H1 (cell line): ENCODE data around the gene PBX2. TPM values are rescaled to one million over a fixed set of nuclear protein-coding genes. Genes with fewer than 3 reads are reported as not detected.

ENCODE experiments used
- CTCF ChIA-PET: fragments of 300-600 bp; sonication (Branson Sonifier 250); formaldehyde crosslinking; loops from one replicate; lab custom pipeline; 2021; ENCODE audit not compliant: partially characterized antibody; lab: Charles Lee
- POLR2A ChIA-PET: fragments of 300-600 bp; sonication (Branson Sonifier 250); formaldehyde crosslinking; loops from one replicate; lab custom pipeline; 2021; ENCODE audit warnings: inconsistent platforms; ENCODE audit not compliant: partially characterized antibody; lab: Charles Lee
- DNase-seq, 2 experiments: peaks; one replicate each; pipeline versions ENCODE4 v3.0.0 to v3.0.0-alpha.2; 2010 to 2022; ENCODE audit warnings: low spot score in 2 of 2, low read depth in 1 of 2, mixed read lengths in 1 of 2
- FAIRE-seq: peaks from 2 replicates; lab custom pipeline; 2011; peaks lifted over from hg19 to GRCh38; lab: Jason Lieb, UNC
- H2AFZ ChIP-seq: 2 replicates; pipeline ENCODE4 v1.8.1; 2012; ENCODE audit warnings: low read length, inconsistent platforms
- H2AK5ac ChIP-seq: 2 replicates; pipeline ENCODE4 v1.6.1; 2013; ENCODE audit warnings: low read depth, low read length
- H2BK120ac ChIP-seq: replicated peaks from 2 replicates; pipeline ENCODE3; 2013; ENCODE audit warnings: low read depth, low read length, inconsistent platforms
- H2BK12ac ChIP-seq: 2 replicates; pipeline ENCODE4 v1.6.1; 2013; ENCODE audit warnings: low read depth, low read length
- H2BK15ac ChIP-seq: 2 replicates; pipeline ENCODE4 v1.6.1; 2013; ENCODE audit warnings: low read length
- H2BK20ac ChIP-seq: 2 replicates; pipeline ENCODE4 v1.6.1; 2013; ENCODE audit warnings: low read length
- H2BK5ac ChIP-seq: 2 replicates; pipeline ENCODE4 v1.6.1; 2013; ENCODE audit warnings: low read depth, low read length
- H3K14ac ChIP-seq: 2 replicates; pipeline ENCODE4 v1.6.1; 2013; ENCODE audit warnings: inconsistent platforms; ENCODE audit not compliant: insufficient read length
- H3K18ac ChIP-seq: 2 replicates; pipeline ENCODE4 v1.6.1; 2013; ENCODE audit warnings: low read length; ENCODE audit errors: extremely low read depth
- H3K23ac ChIP-seq: 2 replicates; pipeline ENCODE4 v1.6.1; 2013; ENCODE audit warnings: inconsistent platforms; ENCODE audit not compliant: insufficient read length
- H3K23me2 ChIP-seq: 2 replicates; pipeline ENCODE4 v1.6.1; 2013; ENCODE audit warnings: low read depth, low read length
- H3K27ac ChIP-seq: 2 replicates; pipeline ENCODE4 v1.6.1; 2011; ENCODE audit warnings: low read depth, low read length, inconsistent platforms
- H3K27me3 ChIP-seq, 4 experiments: replicated peaks in 1 of 4; 1 replicate in 1 of 4; 2 replicates in 3 of 4; pipeline versions ENCODE4 v1.6.1 to v1.8.1; 2011 to 2013; ENCODE audit warnings: low read length in 3 of 4, mild to moderate bottlenecking in 3 of 4, inconsistent platforms in 2 of 4, mixed read lengths in 2 of 4, moderate library complexity in 1 of 4; ENCODE audit not compliant: control insufficient read depth in 3 of 4, insufficient read depth in 3 of 4; ENCODE audit errors: extremely low read depth in 1 of 4
- H3K36me3 ChIP-seq, 4 experiments: 2 replicates each; pipeline versions ENCODE4 v1.6.1 to v1.8.1; 2011 to 2013; ENCODE audit warnings: mild to moderate bottlenecking in 4 of 4, low read length in 3 of 4, moderate library complexity in 2 of 4, control low read depth in 1 of 4, inconsistent platforms in 1 of 4; ENCODE audit not compliant: insufficient read depth in 4 of 4, control insufficient read depth in 2 of 4
- H3K4ac ChIP-seq: replicated peaks from 2 replicates; pipeline ENCODE3; 2013; ENCODE audit warnings: low read length, low read depth, mixed read lengths, inconsistent platforms; ENCODE audit not compliant: insufficient read length
- H3K4me1 ChIP-seq, 4 experiments: replicated peaks in 1 of 4; 1 replicate in 1 of 4; 2 replicates in 3 of 4; pipeline versions ENCODE4 v1.6.1 to v1.8.1; 2011 to 2013; ENCODE audit warnings: low read length in 3 of 4, inconsistent platforms in 2 of 4, mixed read lengths in 1 of 4; ENCODE audit not compliant: insufficient read depth in 4 of 4, control insufficient read depth in 3 of 4
- H3K4me2 ChIP-seq, 2 experiments: 2 replicates each; pipeline versions ENCODE4 v1.6.1 to v1.8.1; 2011 to 2013; ENCODE audit warnings: low read depth in 2 of 2, low read length in 2 of 2, control low read depth in 1 of 2, inconsistent platforms in 1 of 2, mild to moderate bottlenecking in 1 of 2; ENCODE audit not compliant: insufficient read depth in 1 of 2
- H3K4me3 ChIP-seq, 4 experiments: fragments of 200-600, 300-600 bp in 1 of 4; sonication (generic), shearing (Covaris generic), sonication (Bioruptor Twin) in 1 of 4; 2 replicates each; pipeline versions ENCODE4 v1.5.1 to v1.8.1; 2011 to 2016; ENCODE audit warnings: low read length in 4 of 4, low read depth in 3 of 4, control low read depth in 2 of 4, inconsistent platforms in 2 of 4, mild to moderate bottlenecking in 2 of 4, mixed read lengths in 1 of 4, moderate library complexity in 1 of 4; ENCODE audit not compliant: insufficient read depth in 2 of 4; ENCODE audit errors: extremely low read depth in 1 of 4
- H3K56ac ChIP-seq: replicated peaks from 2 replicates; pipeline ENCODE3; 2013; ENCODE audit warnings: low read depth, mild to moderate bottlenecking, mixed read lengths, low read length, inconsistent platforms; ENCODE audit not compliant: insufficient read length
- H3K79me1 ChIP-seq: 2 replicates; pipeline ENCODE4 v1.6.1; 2013; ENCODE audit warnings: low read depth, low read length, control low read depth
- H3K79me2 ChIP-seq, 2 experiments: 2 replicates each; pipeline versions ENCODE4 v1.6.1 to v1.8.1; 2012 to 2013; ENCODE audit warnings: low read length in 2 of 2, mild to moderate bottlenecking in 2 of 2, inconsistent platforms in 1 of 2; ENCODE audit not compliant: insufficient read depth in 2 of 2, control insufficient read depth in 1 of 2
- H3K9ac ChIP-seq, 4 experiments: replicated peaks in 1 of 4; 1 replicate in 1 of 4; 2 replicates in 3 of 4; pipeline versions ENCODE4 v1.6.1 to v1.8.1; 2011 to 2013; ENCODE audit warnings: low read depth in 3 of 4, low read length in 3 of 4, control low read depth in 2 of 4, mild to moderate bottlenecking in 2 of 4, moderate library complexity in 2 of 4, inconsistent platforms in 1 of 4; ENCODE audit errors: extremely low read depth in 1 of 4
- H3K9me3 ChIP-seq, 2 experiments: 2 replicates each; pipeline versions ENCODE4 v1.6.1 to v1.8.1; 2012 to 2013; ENCODE audit warnings: mild to moderate bottlenecking in 2 of 2, moderate library complexity in 2 of 2, control low read depth in 1 of 2, inconsistent platforms in 1 of 2, low read depth in 1 of 2, low read length in 1 of 2, mixed read lengths in 1 of 2; ENCODE audit not compliant: insufficient read depth in 2 of 2
- H4K20me1 ChIP-seq, 2 experiments: replicated peaks in 1 of 2; 2 replicates each; pipeline versions ENCODE3 to v1.8.1; 2011 to 2013; ENCODE audit warnings: inconsistent platforms in 2 of 2, low read length in 2 of 2, mild to moderate bottlenecking in 1 of 2; ENCODE audit not compliant: insufficient read depth in 2 of 2, control insufficient read depth in 1 of 2
- H4K5ac ChIP-seq: 2 replicates; pipeline ENCODE4 v1.6.1; 2013; ENCODE audit warnings: low read length, low read depth, mixed read lengths, inconsistent platforms; ENCODE audit not compliant: insufficient read length
- H4K8ac ChIP-seq: 2 replicates; pipeline ENCODE4 v1.8.0; 2013; ENCODE audit warnings: mild to moderate bottlenecking, moderate library complexity, low read length, inconsistent platforms; ENCODE audit not compliant: insufficient read depth; ENCODE audit errors: extremely low read depth
- H4K91ac ChIP-seq: replicated peaks from 2 replicates; pipeline ENCODE3; 2013; ENCODE audit warnings: low read length, mixed read lengths, inconsistent platforms; ENCODE audit not compliant: insufficient read length
- ATF2 ChIP-seq: IDR thresholded peaks from 2 replicates; pipeline ENCODE4 v1.6.1; 2012; ENCODE audit warnings: low read length, inconsistent platforms
- CEBPB ChIP-seq: IDR thresholded peaks from 2 replicates; pipeline ENCODE4 v1.6.1; 2012; ENCODE audit warnings: low read depth, low read length
- E2F6 ChIP-seq: IDR thresholded peaks from 2 replicates; pipeline ENCODE4 v1.6.1; 2012; ENCODE audit warnings: inconsistent platforms
- EGR1 ChIP-seq: IDR thresholded peaks from 2 replicates; pipeline ENCODE4 v1.6.1; 2011; ENCODE audit warnings: low read depth, low read length, borderline replicate concordance
- GTF2F1 ChIP-seq: IDR thresholded peaks from 2 replicates; pipeline ENCODE4 v1.6.1; 2012; ENCODE audit warnings: low read depth, low read length, improper control_type of control experiment, borderline replicate concordance
- JUN ChIP-seq: IDR thresholded peaks from 2 replicates; pipeline ENCODE4 v1.6.1; 2011; ENCODE audit warnings: low read depth, mild to moderate bottlenecking, improper control_type of control experiment, low read length
- POLR2AphosphoS5 ChIP-seq: IDR thresholded peaks from 2 replicates; pipeline ENCODE4 v1.6.1; 2011; ENCODE audit warnings: low read depth, low read length
- RBBP5 ChIP-seq: IDR thresholded peaks from 2 replicates; pipeline ENCODE4 v1.7.1; 2012; ENCODE audit warnings: low read depth, mild to moderate bottlenecking, inconsistent platforms, low read length, moderate library complexity, borderline replicate concordance
- SP1 ChIP-seq: IDR thresholded peaks from 2 replicates; pipeline ENCODE4 v1.6.1; 2011; ENCODE audit warnings: low read depth, low read length
- SP2 ChIP-seq: IDR thresholded peaks from 2 replicates; pipeline ENCODE4 v1.6.1; 2012; ENCODE audit warnings: mild to moderate bottlenecking, low read length, inconsistent platforms
- SRF ChIP-seq: IDR thresholded peaks from 2 replicates; pipeline ENCODE4 v1.6.1; 2011; ENCODE audit warnings: mild to moderate bottlenecking, low read depth, low read length, moderate library complexity
- SUZ12 ChIP-seq: fragments of 200-600 bp; sonication (generic); IDR thresholded peaks from 2 replicates; pipeline ENCODE4 v1.6.1; 2012; ENCODE audit warnings: mild to moderate bottlenecking, inconsistent platforms, low read length, moderate library complexity, mixed read lengths
- TAF7 ChIP-seq: optimal IDR thresholded peaks from 2 replicates; pipeline ENCODE3; 2011; ENCODE audit warnings: low read depth, mild to moderate bottlenecking, inconsistent platforms, low read length, moderate library complexity, borderline replicate concordance
- TBP ChIP-seq: IDR thresholded peaks from 2 replicates; pipeline ENCODE4 v1.6.1; 2011; ENCODE audit warnings: low read depth, low read length, improper control_type of control experiment
- polyA plus RNA-seq, 7 experiments: library from polyadenylated mRNA; depleted of rRNA in 3 of 7; stranded (reverse) in 5 of 7; unstranded in 2 of 7; fragments of >200 nt in 5 of 7; fragments of 200-250 nt in 2 of 7; gene quantifications; 1 replicate in 5 of 7; 2 replicates in 1 of 7; 4 replicates in 1 of 7; pipeline versions ENCODE4 v1.2.1 to v1.2.3, GENCODE V29; 2011 to 2013; ENCODE audit warnings: missing spikeins in 2 of 7, mixed read lengths in 2 of 7
- total RNA-seq: library from RNA; stranded (reverse); fragmentation: NEBNext Ultra II Directional; extraction: Animal tissue kit (Norgen Biotek cat#: 25700); gene quantifications from 2 replicates; pipeline ENCODE4 v1.2.1, GENCODE V29; 2021

The PBX2 gene
- total and polyA plus RNA-seq, 2 of the 8 experiments (the other 6 are each of a cell fraction or from before 2014, with no cell fraction given): 102 to 130 TPM

- CTCF ChIA-PET: interaction anchor here (1.0 to 1.4 kb wide), 2 partner anchors 18 to 29 kb away, joined by 4 to 5 read pairs; no protein-coding TSS in a partner anchor
- Histone ChIP-seq H3K36me3 (no peaks in the 10 kb centered on the region), H4K91ac (no peak overlapping the region), H2BK20ac (no peak overlapping the region), H3K9me3 (no peaks in the 10 kb centered on the region), H3K27ac (no peak overlapping the region), H4K8ac (no peak overlapping the region), H3K79me1 (no peaks in the 10 kb centered on the region), H3K18ac (no peak overlapping the region), H2BK12ac (no peak overlapping the region), H2BK15ac (no peak overlapping the region), H3K23ac (no peak overlapping the region), H3K4ac (no peak overlapping the region), H2BK5ac (no peak overlapping the region), H3K4me3 (no peak overlapping the region), H2BK120ac (no peak overlapping the region), H3K27me3 (no peaks in the 10 kb centered on the region), H3K4me2 (no peak overlapping the region), H2AK5ac (no peak overlapping the region), H3K9ac (no peak overlapping the region), H2AFZ (no peak overlapping the region), H4K5ac (no peak overlapping the region), H3K4me1 (no peaks in the 10 kb centered on the region), H4K20me1 (no peaks in the 10 kb centered on the region), H3K23me2 (no peaks in the 10 kb centered on the region), H3K79me2 (no peaks in the 10 kb centered on the region), H3K14ac (no peak overlapping the region), H3K56ac (no peak overlapping the region)
- POLR2A ChIA-PET: interaction anchor here (1.8 kb wide), 1 partner anchor 9 kb away, joined by 6 read pairs; no protein-coding TSS in a partner anchor
- DNase-seq (no peak), FAIRE-seq (no peak)
- TF ChIP-seq TBP: no peak
- TF ChIP-seq GTF2F1: no peak
- no peak for TF ChIP-seq SRF
- no peak for TF ChIP-seq RBBP5
- no peak for TF ChIP-seq E2F6
- no peak for TF ChIP-seq ATF2
- no peak for TF ChIP-seq SP2
- TF ChIP-seq SUZ12: no peak
- TF ChIP-seq EGR1: no peak
- no peak for TF ChIP-seq CEBPB
- no peak for TF ChIP-seq POLR2AphosphoS5
- no peak for TF ChIP-seq JUN
- no peak for TF ChIP-seq TAF7
- TF ChIP-seq SP1: no peak
Measured at GRCh38 chr6:32137454-32137853, 52.5 kb downstream of the PBX2 start.
